HepG2 (cell line): ENCODE data around the gene OSM. TPM values are rescaled to one million over a fixed set of nuclear protein-coding genes. Genes with fewer than 3 reads are reported as not detected.

Experiments
- ATAC-seq: fragments of 200-7000 bp; cut with Tn5 transposase; 3 replicates; pipeline ENCODE4 v1.9.1; 2020; ENCODE audit warnings: mild to moderate bottlenecking, moderate library complexity
- BruUV-seq: library from RNA; stranded (reverse); fragments of 400-500 nt; replicated peaks from 2 replicates; lab custom pipeline; 2021; lab: Mats Ljungman, UMichigan
- CTCF ChIA-PET: fragments of 300-600 bp; formaldehyde crosslinking; extraction: SDS; loops from one replicate; lab custom pipeline; 2021; ENCODE audit warnings: low total read pairs, inconsistent platforms, low intra/inter-chr PET ratio; lab: Yijun Ruan, JAX
- POLR2A ChIA-PET: fragments of 350-600 bp; sonication (Branson Sonifier 250); formaldehyde crosslinking; loops from one replicate; lab custom pipeline; 2020; ENCODE audit warnings: antibody characterized with exemption, inconsistent platforms; lab: Yijun Ruan, JAX
- DNase-seq: peaks from one replicate; pipeline ENCODE4 v3.0.0-alpha.2; 2015; ENCODE audit warnings: low spot score
- FAIRE-seq: peaks from 3 replicates; lab custom pipeline; 2011; peaks lifted over from hg19 to GRCh38; lab: Jason Lieb, UNC
- H2AFZ ChIP-seq: one replicate; pipeline ENCODE4 v1.6.1; 2011; ENCODE audit warnings: low read length, inconsistent platforms
- H3K27ac ChIP-seq: fragments of 300-600 bp; 3 replicates; pipeline ENCODE4 v1.8.0; 2011; ENCODE audit warnings: mixed run types, mild to moderate bottlenecking, mixed read lengths, low read length, inconsistent platforms; ENCODE audit not compliant: insufficient read depth; ENCODE audit errors: extremely low read length
- H3K27me3 ChIP-seq, 2 experiments: fragments of 200-600 bp in 1 of 2; 2 replicates in 1 of 2; 3 replicates in 1 of 2; pipeline versions ENCODE4 v1.6.0 to v1.8.0; 2011; ENCODE audit warnings: low read length in 2 of 2, mild to moderate bottlenecking in 2 of 2, moderate library complexity in 2 of 2, inconsistent platforms in 1 of 2; ENCODE audit not compliant: insufficient read depth in 2 of 2, control insufficient read depth in 1 of 2
- H3K36me3 ChIP-seq, 2 experiments: fragments of 200-600 bp in 1 of 2; replicated peaks in 1 of 2; 2 replicates in 1 of 2; 3 replicates in 1 of 2; pipeline versions ENCODE4 v1.5.1 to v1.8.0; 2011; ENCODE audit warnings: low read length in 2 of 2, inconsistent platforms in 1 of 2; ENCODE audit not compliant: insufficient read depth in 2 of 2, control insufficient read depth in 1 of 2
- H3K4me1 ChIP-seq: 2 replicates; pipeline ENCODE4 v1.5.1; 2012; ENCODE audit warnings: low read length, inconsistent platforms; ENCODE audit not compliant: insufficient read depth
- H3K4me2 ChIP-seq: 2 replicates; pipeline ENCODE4 v1.6.0; 2011; ENCODE audit warnings: low read depth, low read length, inconsistent platforms
- H3K4me3 ChIP-seq, 3 experiments: fragments of 200-600 bp in 1 of 3; sonication (generic), shearing (Covaris generic) in 1 of 3; replicated peaks in 1 of 3; 2 replicates each; pipeline ENCODE4 v1.5.1; 2011 to 2016; ENCODE audit warnings: low read length in 3 of 3, inconsistent platforms in 2 of 3, low read depth in 2 of 3, mild to moderate bottlenecking in 2 of 3, control low read depth in 1 of 3, mixed read lengths in 1 of 3; ENCODE audit not compliant: insufficient read depth in 1 of 3
- H3K79me2 ChIP-seq: one replicate; pipeline ENCODE4 v1.6.1; 2011; ENCODE audit warnings: low read length, inconsistent platforms; ENCODE audit not compliant: insufficient read depth
- H3K9ac ChIP-seq: 2 replicates; pipeline ENCODE4 v1.6.0; 2011; ENCODE audit warnings: mild to moderate bottlenecking, low read depth, low read length, inconsistent platforms; ENCODE audit not compliant: insufficient read depth
- H3K9me3 ChIP-seq: 2 replicates; pipeline ENCODE4 v1.5.1; 2012; ENCODE audit warnings: mild to moderate bottlenecking, low read length
- H4K20me1 ChIP-seq: 2 replicates; pipeline ENCODE4 v1.6.0; 2011; ENCODE audit warnings: inconsistent platforms, mild to moderate bottlenecking, low read length, moderate library complexity; ENCODE audit not compliant: insufficient read depth
- BRCA1 ChIP-seq: sonication (generic); formaldehyde crosslinking; IDR thresholded peaks from 2 replicates; pipeline ENCODE4 v1.4.0; 2020; ENCODE audit warnings: missing genetic modification reagents
- GTF2F1 ChIP-seq: fragments of 150-350 bp; IDR thresholded peaks from 2 replicates; pipeline ENCODE4 v1.6.1; 2014; ENCODE audit warnings: low read length
- NFE2L1 ChIP-seq: sonication (generic); formaldehyde crosslinking; IDR thresholded peaks from 2 replicates; pipeline ENCODE4 v1.4.0; 2020; ENCODE audit warnings: missing genetic modification reagents, mild to moderate bottlenecking, borderline replicate concordance
- PATZ1 ChIP-seq: sonication (generic); formaldehyde crosslinking; IDR thresholded peaks from 2 replicates; pipeline ENCODE4 v1.4.0; 2020; ENCODE audit warnings: missing genetic modification reagents
- SIN3A ChIP-seq: IDR thresholded peaks from 2 replicates; pipeline ENCODE4 v1.6.1; 2011; ENCODE audit warnings: low read depth, mild to moderate bottlenecking, control low read depth, low read length, borderline replicate concordance
- SPEN ChIP-seq: sonication (generic); formaldehyde crosslinking; IDR thresholded peaks from 2 replicates; pipeline ENCODE4 v1.5.1; 2020; ENCODE audit warnings: low read depth, mild to moderate bottlenecking, missing genetic modification reagents
- ZNF121 ChIP-seq: sonication (generic); formaldehyde crosslinking; IDR thresholded peaks from 2 replicates; pipeline ENCODE4 v1.5.0; 2020; ENCODE audit warnings: mild to moderate bottlenecking, missing genetic modification reagents
- ZNF256 ChIP-seq: sonication (generic); formaldehyde crosslinking; conservative IDR thresholded peaks from 2 replicates; pipeline ENCODE4 v1.4.0; 2020; ENCODE audit warnings: missing genetic modification reagents
- ZNF547 ChIP-seq: sonication (generic); formaldehyde crosslinking; IDR thresholded peaks from 2 replicates; pipeline ENCODE4 v1.5.1; 2020; ENCODE audit warnings: mild to moderate bottlenecking, missing genetic modification reagents
- ZNF766 ChIP-seq: sonication (generic); formaldehyde crosslinking; IDR thresholded peaks from 2 replicates; pipeline ENCODE4 v1.5.0; 2020; ENCODE audit warnings: missing genetic modification reagents, borderline replicate concordance
- ZNF768 ChIP-seq: sonication (generic); formaldehyde crosslinking; IDR thresholded peaks from 2 replicates; pipeline ENCODE4 v1.4.0; 2020; ENCODE audit warnings: missing genetic modification reagents
- ZXDC ChIP-seq: sonication (generic); formaldehyde crosslinking; IDR thresholded peaks from 2 replicates; pipeline ENCODE4 v1.5.0; 2020; ENCODE audit warnings: mild to moderate bottlenecking, missing genetic modification reagents
- WGBS: methylation state at CpG from one replicate; pipeline ENCODE4 v1.1.6; 2017; ENCODE audit warnings: low lambda C conversion rate; 5-methylcytosine and 5-hydroxymethylcytosine counted together
- in situ Hi-C: cut with HindIII; loops from 2 replicates; pipeline ENCODE4 v1.10.0; 2017; ENCODE audit warnings: low pct_unique_long_range_greater_than_20kb; ENCODE audit not compliant: extremely low pct_ligation_motif_present
- intact Hi-C: fragments of 100-400 bp; cut with micrococcal nuclease; formaldehyde crosslinking; loops from one replicate; pipeline ENCODE4 v1.10.0; 2022; ENCODE audit not compliant: unreplicated experiment
- polyA plus RNA-seq, 8 experiments: library from polyadenylated mRNA; depleted of rRNA in 3 of 8; stranded (reverse) in 7 of 8; unstranded in 1 of 8; fragments of >200 nt; fragmentation: Illumina TruSeq in 4 of 8; extraction: Trizol in 4 of 8; gene quantifications; 2 replicates each; pipeline versions ENCODE4 v1.2.1 to v1.2.3, GENCODE V29; 2011 to 2016; ENCODE audit warnings: low read depth in 4 of 8, missing spikeins in 1 of 8, mixed read lengths in 1 of 8; ENCODE audit not compliant: insufficient read depth in 1 of 8
- total RNA-seq, 5 experiments: library from RNA; depleted of rRNA; stranded (reverse); fragments of >200 nt; fragmentation: Illumina TruSeq; extraction: Trizol; gene quantifications; 2 replicates each; pipeline ENCODE4 v1.2.3, GENCODE V29; 2016; ENCODE audit warnings: low read depth in 1 of 5

The OSM gene
- total and polyA plus RNA-seq, 2 of the 13 experiments (the other 11 are each of a cell fraction or from before 2014, with no cell fraction given): not detected

- no peaks in the 10 kb centered on the region for H3K9me3 ChIP-seq
- in situ Hi-C loops (loop anchor here (10.0 kb wide), 1 partner anchor 217 kb away; no protein-coding TSS in a partner anchor), intact Hi-C loops (no loop called here)
- POLR2A ChIA-PET: no interaction called here
- H3K4me1 ChIP-seq: peaks cover 10% of the 10 kb centered on the region
- FAIRE-seq (no peak), ATAC-seq (no peak)
- no TSS peak for BruUV-seq
- H3K36me3 ChIP-seq: no peaks in the 10 kb centered on the region
- no peak overlapping the region for H3K4me3 ChIP-seq
- WGBS: 72% methylated on average over 12 of the region's 14 CpGs
- no peak overlapping the region for H3K4me2 ChIP-seq
- H3K79me2 ChIP-seq: no peaks in the 10 kb centered on the region
- peaks cover 8 to 37% of the 10 kb centered on the region in 2 experiments for H3K27me3 ChIP-seq
- no peak overlapping the region for H2AFZ ChIP-seq
- no peak overlapping the region for H3K27ac ChIP-seq
- TF ChIP-seq ZNF768 (CRISPR knock-in tag): peak; percentile 95
- no peak for TF ChIP-seq ZNF256
- TF ChIP-seq, all 625 proteins: peak for 1
- CTCF ChIA-PET: no interaction called here
- Histone ChIP-seq H4K20me1 (no peaks in the 10 kb centered on the region), H3K9ac (no peak overlapping the region)
- no peak for DNase-seq
These were observed 991 bp upstream of the OSM start for GRCh38 chr22:30267382-30268302.

- in situ Hi-C loops (loop anchor here (10.0 kb wide), 1 partner anchor 219 kb away; no protein-coding TSS in a partner anchor), intact Hi-C loops (no loop called here)
- no peaks in the 10 kb centered on the region for H3K79me2 ChIP-seq
- DNase-seq (no peak), ATAC-seq (no peak), FAIRE-seq (no peak)
- 14% methylated on average over 10 of the region's 24 CpGs for WGBS
- no peaks in the 10 kb centered on the region for H3K36me3 ChIP-seq
- H3K4me1 ChIP-seq: peaks cover 23% of the 10 kb centered on the region
- CTCF ChIA-PET: no interaction called here
- no TSS peak for BruUV-seq
- H3K4me2 ChIP-seq: no peak overlapping the region; the same call in 1 of the 2 replicates
- H3K4me3 ChIP-seq: no peak overlapping the region
- no peak overlapping the region for H3K9ac ChIP-seq
- POLR2A ChIA-PET: no interaction called here
- no peaks in the 10 kb centered on the region for H3K9me3 ChIP-seq
- H3K27me3 ChIP-seq: peaks cover 9 to 38% of the 10 kb centered on the region in 2 experiments
- no peak overlapping the region for H3K27ac ChIP-seq
- no peak overlapping the region for H2AFZ ChIP-seq
- H4K20me1 ChIP-seq: no peaks in the 10 kb centered on the region
- TF ChIP-seq ZNF766 (CRISPR knock-in tag): no peak
- TF ChIP-seq ZNF547 (CRISPR knock-in tag): no peak
- TF ChIP-seq SPEN (CRISPR knock-in tag): no peak
- TF ChIP-seq NFE2L1 (CRISPR knock-in tag): no peak
- 0 out of 2 replicates have a peak, but pooled peaks have one; percentile 23 for TF ChIP-seq PATZ1 (CRISPR knock-in tag)
- no peak for TF ChIP-seq ZXDC (CRISPR knock-in tag)
- no peak for TF ChIP-seq ZNF121 (CRISPR knock-in tag)
- TF ChIP-seq GTF2F1: no peak
- TF ChIP-seq BRCA1 (CRISPR knock-in tag): no peak
- no peak for TF ChIP-seq SIN3A
These were observed 717 bp downstream of the OSM start for GRCh38 chr22:30265823-30266444.
